RWPE1 (cell line): Measurements from ENCODE around the gene INPP5A.
"Not testable (repeated sequence)": the region's sequence is repeated elsewhere in the genome, so short reads cannot be mapped to it uniquely, and the experiment has no call there.

Source experiments
- CTCF ChIA-PET: fragments of 350-600 bp; sonication (Branson Sonifier 250); formaldehyde crosslinking; extraction: SDS; loops from one replicate; lab custom pipeline; 2021; lab: Yijun Ruan, JAX
- POLR2A ChIA-PET: fragments of 400-600 bp; formaldehyde crosslinking; extraction: SDS; loops from one replicate; lab custom pipeline; 2020; ENCODE audit warnings: antibody characterized with exemption; ENCODE audit not compliant: low non-redundant PET; lab: Yijun Ruan, JAX
- DNase-seq: peaks from one replicate; pipeline ENCODE4 v3.0.0; 2012; ENCODE audit warnings: low spot score
- H3K27ac ChIP-seq: fragments of 450-650 bp; 2 replicates; pipeline ENCODE4 v1.5.1; 2017
- CTCF ChIP-seq: fragments of 450-650 bp; conservative IDR thresholded peaks from 2 replicates; pipeline ENCODE4 v1.5.1; 2017; ENCODE audit warnings: low read depth, mild to moderate bottlenecking

The INPP5A gene

GRCh38 chr10:132677473-132678227, 140.1 kb downstream of the INPP5A start:
- ChIA-PET POLR2A (no interaction called here), CTCF (interaction anchor here (1.5 to 1.7 kb wide), 2 partner anchors 11 to 22 kb away, joined by 4 to 7 read pairs; no protein-coding TSS in a partner anchor)
- no peak overlapping the region for H3K27ac ChIP-seq
- TF ChIP-seq CTCF: no peak
- no peak for DNase-seq

GRCh38 chr10:132678436-132679216, 141.0 kb downstream of the INPP5A start:
- no peak for DNase-seq
- CTCF ChIA-PET: interaction anchor here (1.5 to 1.7 kb wide), 2 partner anchors 12 to 23 kb away, joined by 4 to 7 read pairs; no protein-coding TSS in a partner anchor
- POLR2A ChIA-PET: no interaction called here
- H3K27ac ChIP-seq: no peak overlapping the region
- TF ChIP-seq CTCF: no peak

- H3K27ac ChIP-seq: no peak overlapping the region
- no peak for DNase-seq
- ChIA-PET POLR2A (no interaction called here), CTCF (interaction anchor here (1.5 to 1.7 kb wide), 2 partner anchors 12 to 24 kb away, joined by 4 to 7 read pairs; no protein-coding TSS in a partner anchor)
- TF ChIP-seq CTCF: no peak
Observed at GRCh38 chr10:132679217-132679595, 141.6 kb downstream of the INPP5A start.

GRCh38 chr10:132679640-132680039, 142.1 kb downstream of the INPP5A start:
- CTCF ChIA-PET: interaction anchor here (1.7 kb wide), 1 partner anchor 24 kb away, joined by 7 read pairs; no protein-coding TSS in a partner anchor
- DNase-seq: no peak
- TF ChIP-seq CTCF: no peak
- no peak overlapping the region for H3K27ac ChIP-seq
- POLR2A ChIA-PET: no interaction called here

- DNase-seq, H3K27ac ChIP-seq, CTCF ChIA-PET, POLR2A ChIA-PET: not testable (repeated sequence)
Observed at GRCh38 chr10:132680741-132681140, 143.2 kb downstream of the INPP5A start.

GRCh38 chr10:132681858-132682755, 144.5 kb downstream of the INPP5A start:
- CTCF ChIA-PET: interaction anchor here (0.7 kb wide), 1 partner anchor 21 kb away, joined by 4 read pairs; no protein-coding TSS in a partner anchor
- no peak for TF ChIP-seq CTCF
- H3K27ac ChIP-seq: no peak overlapping the region
- no peak for DNase-seq
- POLR2A ChIA-PET: no interaction called here
